Measurements from ENCODE around the gene USO1. TPM values are rescaled to one million over a fixed set of nuclear protein-coding genes. Genes with fewer than 3 reads are reported as not detected.
"Not testable (repeated sequence)": the region's sequence is repeated elsewhere in the genome, so short reads cannot be mapped to it uniquely, and the experiment has no call there.

The USO1 gene, protein sequence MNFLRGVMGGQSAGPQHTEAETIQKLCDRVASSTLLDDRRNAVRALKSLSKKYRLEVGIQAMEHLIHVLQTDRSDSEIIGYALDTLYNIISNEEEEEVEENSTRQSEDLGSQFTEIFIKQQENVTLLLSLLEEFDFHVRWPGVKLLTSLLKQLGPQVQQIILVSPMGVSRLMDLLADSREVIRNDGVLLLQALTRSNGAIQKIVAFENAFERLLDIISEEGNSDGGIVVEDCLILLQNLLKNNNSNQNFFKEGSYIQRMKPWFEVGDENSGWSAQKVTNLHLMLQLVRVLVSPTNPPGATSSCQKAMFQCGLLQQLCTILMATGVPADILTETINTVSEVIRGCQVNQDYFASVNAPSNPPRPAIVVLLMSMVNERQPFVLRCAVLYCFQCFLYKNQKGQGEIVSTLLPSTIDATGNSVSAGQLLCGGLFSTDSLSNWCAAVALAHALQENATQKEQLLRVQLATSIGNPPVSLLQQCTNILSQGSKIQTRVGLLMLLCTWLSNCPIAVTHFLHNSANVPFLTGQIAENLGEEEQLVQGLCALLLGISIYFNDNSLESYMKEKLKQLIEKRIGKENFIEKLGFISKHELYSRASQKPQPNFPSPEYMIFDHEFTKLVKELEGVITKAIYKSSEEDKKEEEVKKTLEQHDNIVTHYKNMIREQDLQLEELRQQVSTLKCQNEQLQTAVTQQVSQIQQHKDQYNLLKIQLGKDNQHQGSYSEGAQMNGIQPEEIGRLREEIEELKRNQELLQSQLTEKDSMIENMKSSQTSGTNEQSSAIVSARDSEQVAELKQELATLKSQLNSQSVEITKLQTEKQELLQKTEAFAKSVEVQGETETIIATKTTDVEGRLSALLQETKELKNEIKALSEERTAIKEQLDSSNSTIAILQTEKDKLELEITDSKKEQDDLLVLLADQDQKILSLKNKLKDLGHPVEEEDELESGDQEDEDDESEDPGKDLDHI
- 66.8 TPM for total RNA-seq

DNA sequence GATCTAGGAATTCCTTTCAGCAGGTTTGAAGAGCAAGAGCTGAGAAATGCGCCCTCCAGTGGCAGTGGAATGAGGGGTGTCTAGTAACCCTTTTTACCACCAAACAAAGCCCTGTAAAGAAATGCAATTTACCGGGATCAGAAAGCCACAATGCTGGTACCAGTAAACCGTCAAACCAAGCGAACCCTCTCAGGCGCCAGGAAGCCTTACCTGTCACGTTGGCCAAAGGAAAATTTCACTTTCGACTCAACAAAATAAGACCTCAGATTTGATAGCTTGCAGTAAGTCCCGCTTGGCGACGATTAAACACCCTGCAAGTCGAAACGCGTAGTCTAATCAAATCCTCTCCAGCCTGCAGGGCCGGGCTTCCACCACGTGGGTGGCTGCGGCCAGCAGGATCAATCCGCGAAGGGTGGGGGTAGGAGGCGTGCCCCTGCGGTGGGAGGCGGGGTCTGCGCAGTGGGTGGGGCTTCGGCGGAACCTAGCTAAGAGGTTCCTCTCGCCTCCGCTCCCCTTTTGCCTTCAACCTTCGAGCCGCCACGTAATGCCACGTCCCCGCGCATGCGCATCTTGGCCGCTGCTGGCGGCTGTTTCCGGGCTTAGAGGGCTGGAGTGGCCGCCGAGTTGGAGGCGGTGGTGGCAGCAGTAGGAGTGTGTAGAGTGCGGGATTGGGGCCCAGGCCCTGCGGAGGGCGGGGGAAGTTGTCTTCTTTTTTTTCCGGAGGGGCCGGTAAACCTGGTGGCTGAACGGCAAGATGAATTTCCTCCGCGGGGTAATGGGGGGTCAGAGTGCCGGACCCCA is at the start of gene USO1:
TSS of gene USO1 (plus strand) at position 512 of the 801 bp plus-strand sequence. CDS start at position 755, 243 bp downstream.
- peak; percentile 99 for DNase-seq (ENCODE audit: low spot score)

DNA sequence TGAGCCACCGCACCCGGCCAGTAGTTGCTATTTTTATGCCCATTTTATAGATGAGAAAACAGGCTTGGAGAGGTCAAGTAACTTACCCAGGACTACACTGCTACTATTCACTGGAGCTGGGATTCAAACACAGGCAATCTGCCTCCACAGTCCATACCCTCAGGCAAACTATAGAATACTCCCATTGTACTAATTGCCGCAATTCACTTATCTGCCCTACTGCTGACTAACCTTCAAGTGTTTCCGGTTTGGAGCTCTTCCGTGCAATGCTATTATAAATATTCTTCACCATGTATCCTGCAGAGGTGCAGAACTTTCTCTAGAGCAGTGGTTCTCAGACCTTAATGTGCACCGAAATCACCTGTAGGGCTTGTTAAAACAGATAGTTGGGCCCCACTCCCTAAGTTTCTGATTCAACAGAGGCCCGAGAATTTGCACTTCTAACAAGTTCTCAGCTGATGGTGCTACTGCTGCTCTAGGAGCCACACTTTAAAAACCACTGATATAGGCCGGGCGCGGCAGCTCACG is 49.3 kb upstream of the USO1 start:
- no peak for DNase-seq (ENCODE audit: low spot score)

DNA sequence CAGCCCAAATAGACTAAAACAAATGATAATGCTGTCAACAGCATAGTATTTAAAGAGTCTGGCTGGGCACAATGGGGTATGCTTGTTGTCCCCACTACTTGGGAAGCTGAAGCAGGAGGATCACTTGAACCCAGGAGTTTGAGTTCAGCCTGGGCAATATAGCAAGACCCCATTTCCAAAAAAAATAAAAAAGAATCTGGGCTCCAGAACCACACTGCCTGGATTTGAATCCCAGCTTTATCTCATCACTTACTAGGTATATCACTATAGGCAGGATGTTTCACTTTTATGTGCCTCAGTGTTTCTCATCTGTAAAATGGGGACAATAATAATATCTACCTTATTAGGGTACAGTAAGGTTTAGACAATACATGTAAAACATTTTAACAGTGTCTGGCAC is 45.9 kb upstream of the USO1 start:
- no peak for DNase-seq (ENCODE audit: low spot score)

DNA sequence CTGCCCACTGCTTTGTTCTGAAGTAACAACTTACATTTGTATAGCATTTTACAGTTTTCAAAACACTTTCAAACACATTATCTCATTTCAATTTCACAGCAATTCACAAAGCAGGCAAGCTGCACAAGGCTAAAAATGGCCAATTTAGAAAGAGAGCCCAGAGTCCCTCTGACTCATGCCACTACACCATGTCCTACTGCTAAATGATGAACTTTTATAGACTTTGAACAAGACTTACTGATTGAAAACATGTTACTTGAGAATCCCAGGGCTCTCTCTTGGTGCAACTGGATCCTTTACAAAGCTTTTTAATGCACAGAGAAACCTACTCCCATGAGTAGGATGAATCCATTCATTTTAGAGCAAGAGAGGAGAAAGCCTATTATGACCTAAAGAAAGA is 45.4 kb upstream of the USO1 start:
- no peak for DNase-seq (ENCODE audit: low spot score)

DNA sequence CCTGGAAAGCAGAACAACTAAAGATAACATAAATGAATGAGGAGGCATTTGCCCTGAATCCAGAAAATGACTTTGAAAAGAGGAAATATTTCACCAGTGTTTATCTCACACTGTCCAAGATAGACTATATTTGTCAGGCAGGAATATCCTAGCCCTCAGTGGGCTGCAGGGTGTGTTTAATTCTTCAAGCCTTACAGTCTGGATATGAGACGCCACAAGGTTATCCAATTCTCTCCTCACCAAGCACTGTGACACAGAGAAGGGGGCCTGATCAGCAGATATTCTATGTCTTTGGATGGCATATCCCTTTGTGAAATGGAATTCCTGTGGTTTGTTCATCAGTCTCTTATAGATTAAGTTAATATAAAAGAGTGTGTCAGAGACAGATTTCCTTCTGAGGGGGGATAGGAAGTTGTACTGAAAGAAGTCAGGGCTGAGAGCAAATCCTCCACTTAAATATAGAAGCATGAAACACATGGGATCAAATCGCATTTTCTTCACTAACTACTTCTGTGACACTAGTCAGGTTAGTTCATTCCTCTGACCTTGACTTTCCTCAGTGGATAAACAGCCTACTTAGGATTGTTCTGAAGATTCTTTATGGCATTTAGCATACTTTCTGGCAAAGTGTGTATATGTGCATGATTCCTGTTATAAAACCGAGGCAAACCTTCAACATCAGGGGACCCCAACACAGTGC is 44.4 kb upstream of the USO1 start:
- no peak for DNase-seq (ENCODE audit: low spot score)

DNA sequence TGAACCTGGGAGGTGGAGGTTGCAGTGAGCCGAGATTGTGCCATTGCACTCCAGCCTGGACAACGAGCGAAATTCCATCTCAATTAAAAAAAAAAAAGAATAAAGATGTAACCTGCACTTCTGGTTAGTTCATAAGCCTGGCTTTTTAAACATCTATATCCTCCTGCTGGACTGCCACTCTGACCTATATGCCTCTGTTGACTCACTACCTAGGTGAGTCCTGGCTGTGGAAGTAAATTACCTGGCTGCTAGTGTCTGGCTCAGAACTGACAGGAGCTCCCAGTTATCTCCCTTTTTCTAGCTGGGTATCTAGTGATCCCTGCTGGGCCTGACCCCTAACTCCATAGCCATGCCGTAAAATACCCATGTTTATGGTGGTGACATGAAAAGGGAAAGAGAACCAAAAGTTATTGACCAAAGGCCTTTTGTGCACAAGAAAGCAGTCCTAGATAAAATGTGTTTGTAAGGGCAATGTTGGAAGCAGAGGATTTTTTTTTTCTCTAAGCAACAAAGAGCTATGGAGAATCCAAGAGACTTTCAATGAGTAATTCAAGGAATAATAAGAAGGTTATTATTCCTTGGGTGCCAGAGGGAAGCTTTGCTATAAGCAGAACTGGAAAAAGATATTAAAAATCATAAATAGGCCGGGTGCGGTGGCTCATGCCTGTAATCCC is 40.8 kb upstream of the USO1 start:
- no peak for DNase-seq (ENCODE audit: low spot score)

DNA sequence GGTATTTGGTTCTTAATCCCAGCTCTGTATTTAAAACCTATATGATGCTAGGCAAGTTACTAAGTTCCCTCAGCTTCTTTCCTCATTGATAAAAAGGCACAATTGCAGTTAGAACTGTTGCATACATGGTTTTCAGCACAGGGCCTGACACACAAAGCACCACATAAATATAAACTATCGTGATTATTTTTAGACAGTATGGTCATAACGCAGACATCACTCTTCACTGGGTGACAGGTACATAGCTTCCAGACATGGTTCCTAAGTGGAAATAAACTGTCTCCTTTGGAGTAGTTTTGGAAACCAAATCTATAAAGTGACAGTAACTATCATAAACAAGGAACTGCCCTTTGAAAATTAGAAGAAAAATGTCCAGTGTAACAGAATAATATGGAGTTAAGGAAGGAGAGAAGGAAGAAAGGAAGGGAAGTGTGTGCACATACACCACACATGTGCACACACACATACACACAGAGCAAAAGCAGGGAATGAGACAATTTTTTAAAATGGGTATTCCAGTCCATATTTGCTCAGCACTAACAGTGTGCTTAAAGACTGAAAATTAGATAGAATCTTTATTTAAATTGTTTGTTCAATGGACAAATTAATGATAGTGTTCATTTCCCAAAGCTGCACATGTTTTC is 38.7 kb upstream of the USO1 start:
- DNase-seq (ENCODE audit: low spot score), result no peak

DNA sequence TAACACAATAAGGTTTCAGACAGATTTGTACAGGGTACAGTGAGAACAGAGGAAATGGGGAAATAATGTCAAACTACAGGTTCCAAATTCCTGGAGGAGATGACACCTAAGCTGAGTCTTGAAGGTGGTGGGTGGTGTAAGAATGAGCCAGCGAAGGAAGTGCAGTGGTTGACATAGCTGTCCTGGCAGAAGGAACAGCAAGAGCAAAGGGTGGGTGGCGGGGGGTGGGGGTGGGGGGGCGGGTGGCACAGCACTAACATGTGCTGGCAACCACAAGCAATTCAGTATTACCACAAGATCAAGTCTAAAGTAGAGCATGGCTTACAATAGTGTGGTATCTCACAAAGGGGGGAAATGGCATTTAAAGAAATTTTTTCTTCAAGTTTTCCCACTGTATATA is 38.0 kb upstream of the USO1 start:
- DNase-seq (ENCODE audit: low spot score), result no peak

DNA sequence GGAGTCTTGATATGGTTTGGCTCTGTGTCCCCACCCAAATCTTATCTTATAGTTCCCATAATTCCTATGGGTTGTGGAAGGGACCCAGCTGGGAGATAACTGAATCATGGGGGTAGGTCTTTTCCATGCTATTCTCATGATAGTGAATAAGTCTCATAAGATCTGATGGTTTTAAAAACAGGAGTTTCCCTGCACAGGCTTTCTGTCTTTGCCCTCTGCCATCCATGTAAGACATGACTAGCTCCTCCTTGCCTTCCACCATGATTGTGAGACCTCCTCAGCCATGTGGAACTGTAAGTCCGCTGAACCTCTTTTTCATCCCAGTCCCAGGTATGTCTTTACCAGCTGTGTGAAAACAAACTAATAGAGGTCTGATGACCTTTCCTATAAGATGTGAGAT is 37.3 kb upstream of the USO1 start:
- not testable (repeated sequence) for DNase-seq (ENCODE audit: low spot score)

DNA sequence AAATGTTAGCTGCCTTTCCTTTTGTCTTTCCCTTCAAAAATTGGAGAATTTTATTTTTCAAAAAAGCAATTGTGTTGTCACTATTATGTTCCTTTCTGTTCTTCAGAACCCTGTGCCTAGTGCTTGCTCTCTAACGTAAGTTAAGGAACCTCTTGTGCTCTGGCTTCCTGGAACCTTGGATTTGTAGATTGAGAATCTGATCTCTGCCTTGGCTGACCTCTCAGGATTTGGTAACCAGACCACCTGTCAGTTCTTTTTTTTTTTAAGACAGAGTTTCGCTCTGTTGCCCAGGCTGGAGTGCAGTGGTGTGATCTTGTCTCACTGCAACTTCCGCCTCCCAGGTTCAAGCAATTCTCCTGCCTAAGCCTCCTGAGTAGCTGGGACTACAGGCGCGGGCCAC is 32.3 kb upstream of the USO1 start:
- not testable (repeated sequence) for DNase-seq (ENCODE audit: low spot score)

DNA sequence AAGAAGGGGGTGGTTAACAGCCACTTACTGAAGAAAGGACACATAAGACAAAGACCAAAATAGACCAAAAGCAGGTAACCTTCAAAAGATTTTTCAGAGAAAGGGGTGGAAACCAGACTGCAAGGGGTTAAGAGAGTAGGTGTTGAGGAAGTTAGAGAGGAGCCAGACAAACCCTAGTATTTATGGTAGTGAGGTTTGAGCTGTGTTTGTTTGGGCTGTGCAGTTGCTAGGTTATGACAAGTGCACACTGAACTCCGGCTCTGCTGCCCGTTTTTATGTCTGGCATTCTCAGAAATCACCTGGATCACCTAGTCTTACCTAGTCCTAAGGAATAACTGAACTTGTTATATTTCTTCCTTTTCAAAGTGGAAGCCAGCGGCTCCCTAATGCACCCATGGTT is 28.3 kb upstream of the USO1 start:
- DNase-seq (ENCODE audit: low spot score), result no peak

DNA sequence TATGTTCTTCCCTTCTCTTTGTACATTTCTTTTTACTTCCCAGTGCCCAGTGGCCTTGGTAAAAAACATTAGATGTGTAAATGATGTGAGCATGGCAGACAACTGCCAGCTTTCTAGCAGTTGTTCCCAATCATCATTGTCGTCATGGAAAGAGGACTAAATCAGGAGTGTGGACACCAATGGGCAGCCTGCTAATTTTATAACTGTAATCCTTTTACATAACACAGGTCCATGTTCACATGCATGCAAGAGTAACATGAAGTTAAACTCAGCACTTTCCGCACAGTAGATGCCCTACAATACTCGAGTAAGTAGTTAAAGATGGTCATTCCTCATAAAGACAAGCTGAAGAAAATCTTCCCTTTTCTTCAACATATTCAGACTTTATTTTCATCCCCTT is 27.8 kb upstream of the USO1 start:
- no peak for DNase-seq (ENCODE audit: low spot score)

DNA sequence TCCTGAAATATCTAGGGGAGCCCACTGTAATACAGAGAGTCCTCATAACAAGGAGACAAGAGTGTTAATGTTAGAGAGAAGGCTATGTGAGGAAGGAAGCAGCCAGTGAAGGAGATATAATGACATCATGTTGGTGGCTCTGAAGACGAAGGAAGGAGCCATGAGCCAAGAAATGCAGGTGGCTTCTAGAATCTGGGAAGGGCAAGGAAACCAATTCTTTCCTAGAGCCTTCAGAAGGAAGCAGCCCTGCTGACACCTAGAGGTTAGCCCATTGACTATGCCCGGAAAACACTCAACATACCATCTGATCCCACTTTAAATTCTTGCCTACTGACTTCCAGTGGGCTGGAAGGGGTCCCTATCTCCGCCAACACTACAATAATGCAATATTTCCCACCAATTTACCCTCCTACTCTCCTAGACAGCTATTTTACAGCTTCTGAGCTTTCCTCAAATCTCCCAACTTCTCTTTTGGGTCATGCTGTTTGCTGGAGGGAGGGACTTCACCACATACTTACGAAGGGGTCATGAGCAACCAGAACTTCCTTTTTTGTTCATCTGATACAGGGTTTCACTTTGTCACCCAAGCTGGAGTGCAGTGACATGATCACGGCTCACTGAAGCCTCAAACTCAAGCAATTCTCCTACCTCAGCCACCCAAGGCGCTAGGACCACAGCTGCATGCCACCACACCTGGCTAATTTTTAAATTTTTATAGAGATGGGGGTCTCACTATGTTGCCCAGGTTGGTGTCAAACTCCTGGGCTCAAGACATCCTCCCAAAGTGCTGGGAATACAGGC is 26.0 kb upstream of the USO1 start:
- peak; percentile 12 for DNase-seq (ENCODE audit: low spot score)

DNA sequence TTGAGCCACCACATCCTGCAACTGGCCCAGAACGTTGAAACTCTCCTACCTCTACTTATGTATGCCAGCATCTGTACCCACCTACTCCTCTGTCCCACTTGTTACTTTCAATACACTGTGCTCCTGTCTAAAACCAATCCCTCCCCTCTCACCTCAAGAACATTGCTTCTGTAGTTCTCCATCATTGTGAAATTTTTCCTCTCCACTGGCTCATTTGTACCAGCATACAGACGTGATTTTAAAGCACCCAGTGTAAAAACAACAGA is 25.5 kb upstream of the USO1 start:
- no peak for DNase-seq (ENCODE audit: low spot score)

DNA sequence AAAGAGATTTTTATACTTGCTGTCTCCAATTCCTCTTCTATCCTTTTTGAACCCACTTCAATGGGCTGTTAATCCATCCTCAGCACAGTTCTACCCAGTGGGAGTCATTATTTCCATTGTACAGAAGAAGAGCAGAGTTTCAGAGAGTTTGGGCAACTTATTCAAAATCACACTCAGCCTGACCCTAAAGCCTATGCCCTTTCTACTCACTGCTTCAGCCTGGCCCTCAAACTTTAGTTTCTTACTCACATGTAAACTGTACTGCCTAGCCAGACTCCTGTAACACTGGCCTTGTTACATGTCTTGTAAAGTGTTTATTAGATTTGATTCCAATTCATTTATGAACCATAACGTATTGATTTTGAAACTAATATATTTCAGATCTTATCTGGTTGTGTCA is 25.1 kb upstream of the USO1 start:
- DNase-seq (ENCODE audit: low spot score), result no peak

DNA sequence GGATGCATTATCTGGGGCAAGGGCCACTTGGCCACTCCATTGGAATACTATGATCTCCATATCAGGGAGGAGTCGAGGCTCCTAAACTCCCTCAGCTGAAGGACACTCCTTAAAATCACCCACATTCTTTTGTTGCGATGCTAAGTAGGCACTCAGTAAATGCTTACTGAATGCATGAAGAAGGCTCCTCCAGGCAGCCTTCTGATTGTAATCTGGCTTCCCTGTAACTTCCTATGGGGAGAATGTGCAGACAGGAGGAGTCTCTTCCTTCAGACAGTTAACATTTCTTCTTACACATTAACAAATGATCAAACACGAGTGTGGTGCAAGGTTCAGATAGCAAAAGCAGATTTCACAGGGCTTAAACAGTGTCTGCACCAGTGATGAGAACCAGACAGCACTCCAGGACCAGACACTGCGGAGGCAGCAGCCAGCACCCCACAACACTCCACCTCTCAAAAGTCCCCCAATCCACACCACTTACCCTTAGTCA is 21.4 kb upstream of the USO1 start:
- DNase-seq (ENCODE audit: low spot score), result no peak

DNA sequence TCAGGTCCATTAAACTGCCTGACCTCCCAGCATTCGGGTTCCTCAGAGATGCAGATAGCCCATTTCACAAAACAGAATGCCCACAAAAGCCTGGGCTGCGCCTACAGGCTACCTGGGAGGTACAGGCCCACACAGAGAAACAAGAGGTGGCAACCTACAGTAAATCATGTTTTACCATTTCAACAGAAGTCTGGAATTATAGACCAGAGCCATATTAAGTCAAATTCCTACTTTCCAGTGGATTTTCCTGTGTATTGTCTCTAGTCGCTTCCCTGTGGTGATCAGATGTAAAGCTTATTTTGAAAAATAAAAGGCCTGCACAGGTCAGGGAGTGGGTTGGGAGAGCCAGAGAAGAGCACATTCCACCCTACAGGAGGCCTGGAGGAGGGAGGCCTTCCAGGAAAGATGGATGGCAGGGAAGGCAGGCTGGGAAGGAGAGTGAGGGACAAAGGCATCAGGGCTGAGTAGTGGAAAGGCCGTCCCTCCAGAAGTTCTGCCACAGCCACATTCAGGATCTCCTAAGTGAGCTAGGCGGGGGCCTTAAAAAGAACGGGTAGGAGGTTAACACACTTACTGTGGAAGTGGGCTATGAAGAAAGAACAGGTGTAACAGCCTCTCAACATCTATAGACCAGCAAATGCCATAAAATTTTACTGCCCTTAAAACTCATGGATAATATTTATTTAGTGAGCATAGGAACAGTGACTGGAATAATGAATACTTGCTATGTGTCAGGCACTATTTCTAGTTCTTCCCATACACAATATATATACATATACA is 19.0 kb upstream of the USO1 start:
- DNase-seq (ENCODE audit: low spot score), result no peak

DNA sequence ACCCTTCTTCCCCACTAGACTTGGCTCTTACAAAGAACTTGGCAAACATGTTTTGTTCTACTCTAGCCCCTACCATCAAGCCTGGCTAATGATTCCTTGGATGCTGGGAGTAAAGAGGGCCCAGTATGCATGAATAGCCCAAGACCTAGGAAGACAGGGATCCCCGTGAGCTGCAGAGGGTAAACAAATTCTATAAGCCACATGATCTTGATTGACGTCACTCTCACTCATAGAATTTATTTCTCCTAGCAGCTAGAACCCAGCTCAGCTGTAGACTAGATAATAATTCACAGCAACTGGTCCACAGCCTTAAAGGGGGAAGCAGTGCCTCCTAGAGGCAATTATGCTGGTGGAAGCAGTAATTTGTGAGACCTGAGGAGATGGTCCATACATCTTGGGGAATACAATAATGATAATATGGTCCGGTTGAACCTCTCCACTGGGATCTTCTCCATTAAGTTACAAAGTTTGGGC is 16.1 kb upstream of the USO1 start:
- DNase-seq (ENCODE audit: low spot score), result peak; percentile 20

All from mucosa of gallbladder (tissue), 1 donor.